Right lung (tissue), 5 donors: ENCODE measurements around the gene PPP2R3B. TPM values are rescaled to one million over a fixed set of nuclear protein-coding genes. Genes with fewer than 3 reads are reported as not detected.
"Not testable (repeated sequence)": the region's sequence is repeated elsewhere in the genome, so short reads cannot be mapped to it uniquely, and the experiment has no call there.

Experiments used
- DNase-seq, 2 donors: peaks; one replicate each; pipeline ENCODE4 v3.0.0-alpha.2; 2013
- polyA plus RNA-seq, 5 donors: library from polyadenylated mRNA; unstranded; fragments of 120-200 nt; gene quantifications; one replicate each; pipeline versions ENCODE4 v1.2.1 to v1.2.3, GENCODE V29; 2013; ENCODE audit warnings: inconsistent platforms in 1 of 5, low replicate concordance in 1 of 5; ENCODE audit not compliant: insufficient read length in 5 of 5, insufficient read depth in 1 of 5

The PPP2R3B gene
- polyA plus RNA-seq, 5 donors: 13.9 to 36.2 (median 23.5) TPM

GRCh38 chrX:340641-341423, 45.9 kb downstream of the PPP2R3B start:
- DNase-seq: no peak

- DNase-seq: no peak
Observed at GRCh38 chrX:340121-340520, 46.6 kb downstream of the PPP2R3B start.

GRCh38 chrX:338836-339400, 47.8 kb downstream of the PPP2R3B start:
- no peak for DNase-seq

GRCh38 chrX:338281-338835, 48.3 kb downstream of the PPP2R3B start:
- DNase-seq: no peak

GRCh38 chrX:337331-337831, 49.3 kb downstream of the PPP2R3B start:
- DNase-seq: no peak

- no peak for DNase-seq
Observed at GRCh38 chrX:336227-336626, 50.5 kb downstream of the PPP2R3B start.

- no peak for DNase-seq
Observed at GRCh38 chrX:335758-336155, 51.0 kb downstream of the PPP2R3B start.

GRCh38 chrX:334971-335757, 51.5 kb downstream of the PPP2R3B start:
- DNase-seq: no peak

- no peak for DNase-seq
Observed at GRCh38 chrX:334331-334891, 52.3 kb downstream of the PPP2R3B start.

- DNase-seq: no peak
Observed at GRCh38 chrX:333611-334311, 52.9 kb downstream of the PPP2R3B start.

GRCh38 chrX:332916-333610, 53.6 kb downstream of the PPP2R3B start:
- no peak for DNase-seq

GRCh38 chrX:332496-332860, 54.2 kb downstream of the PPP2R3B start:
- DNase-seq: no peak

GRCh38 chrX:331825-332495, 54.7 kb downstream of the PPP2R3B start:
- DNase-seq: no peak

GRCh38 chrX:331151-331824, 55.4 kb downstream of the PPP2R3B start:
- DNase-seq: no peak

GRCh38 chrX:330726-331150, 56.0 kb downstream of the PPP2R3B start:
- DNase-seq: no peak

GRCh38 chrX:330141-330725, 56.5 kb downstream of the PPP2R3B start:
- DNase-seq: not testable (repeated sequence)

- DNase-seq: no peak
Observed at GRCh38 chrX:329291-329910, 57.3 kb downstream of the PPP2R3B start.

- DNase-seq: no peak
Observed at GRCh38 chrX:327660-328126, 59.0 kb downstream of the PPP2R3B start.
